ENCODE measurements around the gene PIK3C2A. TPM values are rescaled to one million over a fixed set of nuclear protein-coding genes. Genes with fewer than 3 reads are reported as not detected.

PIK3C2A gene
- total RNA-seq, 1 experiment from 2014 or later = 105 TPM

DNA sequence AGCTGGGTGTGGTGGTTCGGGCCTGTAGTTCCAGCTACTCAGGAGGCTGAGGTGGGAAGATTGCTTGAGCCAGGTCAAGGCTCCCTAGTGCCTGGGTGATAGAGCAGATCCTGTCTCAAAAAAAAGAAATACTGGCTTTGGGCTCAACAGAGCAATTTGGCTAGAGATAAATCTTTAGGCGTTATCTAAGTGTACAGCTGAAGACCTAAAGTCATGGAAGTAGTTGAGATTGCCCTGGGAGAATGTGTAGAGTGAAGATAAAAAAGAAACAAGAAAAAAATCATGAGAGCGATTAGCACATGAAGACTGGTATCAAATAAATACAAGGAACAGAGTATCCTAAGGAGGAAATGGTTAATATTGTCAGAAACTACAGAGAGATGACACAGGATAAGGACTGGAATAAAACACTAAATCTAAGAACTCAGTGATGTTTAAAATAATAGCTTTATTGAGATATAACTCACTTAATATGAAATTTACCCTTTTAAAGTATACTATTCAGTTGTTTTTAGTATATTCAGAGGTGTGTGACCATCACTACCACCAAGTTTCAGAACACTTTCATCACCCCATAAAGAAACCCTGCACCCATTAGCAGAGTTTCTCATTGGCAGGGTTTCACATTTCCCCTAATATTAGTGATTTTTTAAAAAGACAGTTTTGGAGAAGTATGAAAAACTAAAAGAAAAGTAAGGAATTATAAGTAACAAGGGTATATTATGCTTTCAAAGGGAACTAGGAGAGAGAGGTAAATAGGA, 20.7 kb downstream of the PIK3C2A start:
- Histone ChIP-seq H3K4me1 (replicated peaks) (no peaks in the 10 kb centered on the region), H3K27me3 (replicated peaks) (no peaks in the 10 kb centered on the region), H3K9me3 (replicated peaks) (no peaks in the 10 kb centered on the region), H3K4me3 (no peak overlapping the region), H3K36me3 (peaks cover 25% of the 10 kb centered on the region), H3K27ac (no peak overlapping the region)
- no peak for DNase-seq (ENCODE audit: low read depth in 1 of 2, low spot score in 2 of 2)

DNA sequence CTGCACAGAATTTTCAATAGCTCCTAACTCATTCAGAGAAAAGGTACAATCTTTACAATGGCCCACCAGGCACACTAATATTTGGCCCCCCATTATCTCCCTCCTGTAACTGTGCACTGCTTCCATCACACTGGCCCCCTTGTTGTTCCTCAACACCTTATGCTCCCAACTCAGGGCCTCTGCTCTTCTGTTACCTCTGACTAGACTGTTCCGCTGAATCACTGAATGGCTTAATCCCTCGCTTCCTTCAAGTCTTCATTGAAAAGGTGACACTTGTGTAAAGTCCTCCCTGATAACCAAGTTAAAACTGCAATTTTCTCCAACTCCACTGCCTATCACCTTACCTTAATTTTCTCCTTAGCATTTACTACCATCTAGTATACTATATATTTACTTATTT, 21.8 kb downstream of the PIK3C2A start:
- Histone ChIP-seq H3K36me3 (peaks cover 17% of the 10 kb centered on the region; the same call in 1 of the 2 replicates), H3K9me3 (replicated peaks) (no peaks in the 10 kb centered on the region), H3K27ac (no peak overlapping the region), H3K4me3 (no peak overlapping the region), H3K4me1 (replicated peaks) (no peaks in the 10 kb centered on the region), H3K27me3 (replicated peaks) (no peaks in the 10 kb centered on the region)
- DNase-seq (ENCODE audit: low read depth in 1 of 2, low spot score in 2 of 2) = no peak

DNA sequence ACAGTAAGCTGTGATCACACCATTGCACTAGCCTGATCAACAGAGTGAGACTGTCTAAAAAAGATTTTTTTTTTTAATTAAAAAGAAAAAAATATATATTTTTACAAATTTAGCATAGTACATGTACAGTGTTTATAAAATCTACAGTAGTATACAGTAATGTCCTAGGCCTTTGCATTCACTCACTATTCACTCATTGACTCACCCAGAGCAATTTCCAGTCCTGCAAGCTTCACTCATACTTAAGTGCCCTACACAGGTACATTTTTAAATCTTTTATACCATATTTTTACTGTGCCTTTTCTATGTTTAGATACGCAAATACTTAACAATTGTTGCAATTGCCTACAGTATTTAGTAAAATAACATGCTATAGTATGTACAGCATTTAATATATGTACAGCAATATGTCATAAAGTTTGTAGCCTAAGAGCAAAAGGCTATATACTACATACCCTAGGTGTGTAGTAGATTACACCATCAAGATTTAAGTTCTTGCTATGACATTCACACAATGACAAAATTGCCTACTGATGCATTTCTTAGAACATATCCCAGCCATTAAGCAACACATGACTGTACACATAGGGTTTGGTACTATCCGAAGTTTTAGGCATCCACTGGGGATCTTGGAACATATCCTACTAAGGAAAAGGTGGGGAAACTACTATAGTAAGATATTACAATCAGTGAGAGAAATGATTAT, 22.8 kb downstream of the PIK3C2A start:
- H3K4me3 ChIP-seq = no peak overlapping the region

DNA sequence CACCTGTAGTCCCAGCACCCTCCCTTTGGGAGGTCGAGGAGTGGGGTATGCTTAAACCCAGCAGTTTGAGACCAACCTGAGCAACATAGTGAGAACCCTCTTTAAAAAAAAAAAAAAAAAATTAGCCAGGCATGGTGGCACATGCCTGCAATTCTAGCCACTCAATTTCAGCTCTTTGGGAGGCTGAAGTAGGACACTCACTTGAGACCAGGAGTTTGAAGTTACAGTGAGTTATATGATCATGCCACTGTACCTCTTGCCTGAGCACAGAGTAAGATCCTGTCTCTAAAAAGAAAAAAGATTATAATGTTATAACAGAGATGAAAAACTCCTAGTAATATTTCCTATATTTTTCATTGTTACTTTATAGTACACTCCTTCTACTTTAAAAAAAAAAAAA, 23.9 kb downstream of the PIK3C2A start:
- DNase-seq (ENCODE audit: low read depth in 1 of 2, low spot score in 2 of 2) = no peak
- Histone ChIP-seq H3K4me3 (no peak overlapping the region), H3K9me3 (replicated peaks) (no peaks in the 10 kb centered on the region), H3K4me1 (replicated peaks) (no peaks in the 10 kb centered on the region), H3K27ac (no peak overlapping the region), H3K27me3 (replicated peaks) (no peaks in the 10 kb centered on the region), H3K36me3 (peaks cover 20% of the 10 kb centered on the region; the same call in 1 of the 2 replicates)

More for the DNA sequence above, 22.8 kb downstream of the PIK3C2A start:
- H3K36me3 ChIP-seq = peaks cover 17% of the 10 kb centered on the region; the same call in 1 of the 2 replicates
- no peaks in the 10 kb centered on the region for H3K9me3 ChIP-seq (replicated peaks)
- no peaks in the 10 kb centered on the region for H3K4me1 ChIP-seq (replicated peaks)
- no peaks in the 10 kb centered on the region for H3K27me3 ChIP-seq (replicated peaks)
- no peak for DNase-seq (ENCODE audit: low read depth in 1 of 2, low spot score in 2 of 2)
- no peak overlapping the region for H3K27ac ChIP-seq

DNA sequence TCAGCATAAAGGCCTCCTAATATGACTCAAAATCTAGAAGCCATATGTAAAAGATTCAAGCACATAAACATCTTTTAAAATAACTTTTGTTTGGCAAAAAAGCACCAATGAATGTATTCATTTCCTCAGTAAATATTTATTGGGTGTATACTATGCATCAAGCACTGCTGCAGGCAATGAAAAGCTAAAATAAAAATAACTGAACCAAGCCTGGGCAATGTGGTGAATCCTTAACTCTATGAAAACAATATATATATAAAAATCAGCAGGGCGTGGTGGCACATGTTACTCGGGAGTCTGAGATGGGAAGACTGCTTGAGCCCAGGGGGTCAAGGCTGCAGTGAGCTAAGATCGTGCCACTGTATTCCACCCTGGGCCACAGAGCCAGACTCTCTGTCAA, 27.8 kb downstream of the PIK3C2A start:
- H3K4me1 ChIP-seq (replicated peaks) = no peaks in the 10 kb centered on the region
- no peak overlapping the region for H3K27ac ChIP-seq
- no peaks in the 10 kb centered on the region for H3K27me3 ChIP-seq (replicated peaks)
- H3K9me3 ChIP-seq (replicated peaks) = no peaks in the 10 kb centered on the region
- H3K36me3 ChIP-seq = peaks cover 12% of the 10 kb centered on the region; the same call in 1 of the 2 replicates
- no peak overlapping the region for H3K4me3 ChIP-seq
- no peak for DNase-seq (ENCODE audit: low read depth in 1 of 2, low spot score in 2 of 2)

DNA sequence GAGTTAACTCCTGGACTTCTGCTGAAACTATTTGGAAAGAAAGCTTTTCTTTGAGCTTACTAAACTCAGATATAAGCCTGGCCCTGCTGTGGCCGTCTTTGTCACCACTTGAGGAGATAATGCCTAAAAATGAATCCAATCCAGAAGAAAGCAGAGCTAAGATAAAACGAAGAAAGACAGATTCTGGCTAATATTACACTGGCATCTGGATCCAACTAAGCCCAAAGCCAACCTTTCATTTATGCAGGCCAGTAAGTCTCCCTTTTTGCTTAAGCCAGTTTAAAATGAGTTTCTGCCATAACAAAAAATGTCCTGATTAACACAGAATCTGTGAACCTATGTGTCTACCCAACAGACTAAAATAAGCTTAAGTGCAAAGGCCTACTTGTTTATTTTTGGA, 34.5 kb downstream of the PIK3C2A start:
- Histone ChIP-seq H3K27me3 (replicated peaks) (no peaks in the 10 kb centered on the region), H3K36me3 (peaks cover 17% of the 10 kb centered on the region), H3K27ac (no peak overlapping the region), H3K4me1 (replicated peaks) (peaks cover 28% of the 10 kb centered on the region), H3K4me3 (no peak overlapping the region), H3K9me3 (replicated peaks) (no peaks in the 10 kb centered on the region)
- no peak for DNase-seq (ENCODE audit: low read depth in 1 of 2, low spot score in 2 of 2)

DNA sequence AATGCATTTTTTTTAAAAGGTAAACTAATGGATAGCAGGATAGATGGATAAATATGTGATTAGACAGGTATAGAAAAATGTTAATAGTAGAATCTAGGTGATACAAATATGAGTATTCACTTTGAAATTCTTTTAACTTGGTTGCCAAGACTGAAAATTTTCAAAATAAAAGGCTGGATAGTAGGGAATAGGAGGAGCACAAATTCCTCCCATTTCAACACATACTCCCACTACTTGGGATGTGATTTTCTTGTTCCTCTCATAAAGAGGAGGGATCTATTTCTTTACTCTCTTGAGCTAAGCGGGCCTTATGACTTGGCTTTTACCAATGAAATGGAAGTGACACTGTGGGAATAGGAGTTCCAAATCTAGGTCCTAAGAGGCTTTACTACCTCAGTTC, 35.9 kb downstream of the PIK3C2A start:
- peak overlapping the region; percentile 97 for H3K27ac ChIP-seq
- H3K4me1 ChIP-seq (replicated peaks) = peaks cover 28% of the 10 kb centered on the region
- no peak for DNase-seq (ENCODE audit: low read depth in 1 of 2, low spot score in 2 of 2)
- no peaks in the 10 kb centered on the region for H3K9me3 ChIP-seq (replicated peaks)
- H3K27me3 ChIP-seq (replicated peaks) = no peaks in the 10 kb centered on the region
- H3K4me3 ChIP-seq = no peak overlapping the region
- peaks cover 27% of the 10 kb centered on the region for H3K36me3 ChIP-seq

DNA sequence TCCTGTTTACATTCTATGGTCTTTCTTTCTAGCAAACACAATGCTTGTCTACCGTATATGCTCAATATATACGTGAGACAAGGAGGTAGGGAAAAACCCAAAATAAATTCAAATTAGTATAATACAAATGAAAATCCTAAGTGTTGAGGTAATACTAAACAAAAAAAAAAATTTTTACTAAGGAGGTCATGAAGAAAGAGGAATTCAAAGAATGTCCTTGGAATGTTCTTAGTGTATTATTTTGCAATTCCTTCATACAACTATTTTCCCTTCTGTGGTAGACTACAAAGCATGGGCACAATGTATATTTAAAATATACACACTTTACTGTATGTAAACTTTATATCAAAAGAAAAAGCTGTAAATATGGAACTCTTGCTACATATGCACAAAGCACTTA, 36.4 kb downstream of the PIK3C2A start:
- Histone ChIP-seq H3K27me3 (replicated peaks) (no peaks in the 10 kb centered on the region), H3K9me3 (replicated peaks) (no peaks in the 10 kb centered on the region), H3K36me3 (peaks cover 27% of the 10 kb centered on the region), H3K4me3 (no peak overlapping the region), H3K4me1 (replicated peaks) (peaks cover 28% of the 10 kb centered on the region), H3K27ac (peak overlapping the region; percentile 97)
- DNase-seq (ENCODE audit: low read depth in 1 of 2, low spot score in 2 of 2) = peak in 1 of 2 experiments; percentile 87

DNA sequence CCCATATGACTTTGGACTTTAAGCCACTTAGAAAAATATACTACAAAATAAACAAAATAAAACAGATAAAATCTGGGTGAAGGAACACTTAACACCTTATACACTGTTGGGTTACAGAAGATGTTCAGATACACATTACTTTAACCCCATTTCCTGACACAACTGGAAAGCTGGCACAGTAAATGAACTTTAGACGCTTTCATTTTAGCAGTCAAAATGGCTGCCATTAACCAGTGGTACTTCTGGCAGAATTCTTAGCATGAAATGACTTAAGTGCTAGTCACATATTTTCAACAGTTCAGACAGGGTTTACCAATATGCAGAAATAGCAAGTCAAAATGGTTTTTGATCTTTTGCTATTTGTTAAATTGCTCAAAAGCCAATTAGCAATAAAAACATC, 37.9 kb downstream of the PIK3C2A start:
- no peak for DNase-seq (ENCODE audit: low read depth in 1 of 2, low spot score in 2 of 2)
- H3K9me3 ChIP-seq (replicated peaks) = no peaks in the 10 kb centered on the region
- peaks cover 28% of the 10 kb centered on the region for H3K4me1 ChIP-seq (replicated peaks)
- no peaks in the 10 kb centered on the region for H3K27me3 ChIP-seq (replicated peaks)
- peak overlapping the region; percentile 97; the same call in 1 of the 2 replicates for H3K27ac ChIP-seq
- no peak overlapping the region for H3K4me3 ChIP-seq
- peaks cover 37% of the 10 kb centered on the region for H3K36me3 ChIP-seq

DNA sequence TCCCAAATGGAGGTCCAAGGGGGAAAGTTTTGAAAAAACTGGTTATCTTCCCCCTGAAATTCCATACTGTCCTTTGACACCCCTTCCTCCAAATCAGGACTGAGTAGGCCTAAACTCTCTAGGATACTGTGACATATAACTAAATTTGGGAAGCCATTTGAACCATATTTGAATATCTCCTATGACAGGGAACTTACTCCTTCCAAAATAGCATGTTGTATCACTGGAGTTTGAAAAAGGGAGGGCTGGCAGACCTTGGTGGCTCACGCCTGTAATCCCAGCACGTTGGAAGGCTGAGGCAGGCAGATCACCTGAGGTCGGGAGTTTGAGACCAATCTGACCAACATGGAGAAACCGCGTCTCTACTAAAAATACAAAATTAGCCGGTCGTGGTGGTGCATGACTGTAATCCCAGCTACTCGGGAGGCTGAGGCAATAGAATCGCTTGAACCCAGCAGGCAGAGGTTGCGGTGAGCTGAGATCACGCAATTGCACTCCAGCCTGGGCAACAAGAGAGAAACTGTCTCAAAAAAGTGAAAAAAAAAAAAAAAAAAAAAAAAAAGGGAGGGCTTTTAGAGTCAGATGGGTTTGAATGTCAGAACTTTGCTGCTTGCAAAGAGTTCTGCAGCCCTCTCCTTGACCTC, 42.4 kb downstream of the PIK3C2A start:
- no peaks in the 10 kb centered on the region; the same call in 1 of the 2 replicates for H3K4me1 ChIP-seq (replicated peaks)
- H3K36me3 ChIP-seq = peaks cover 40% of the 10 kb centered on the region
- DNase-seq (ENCODE audit: low read depth in 1 of 2, low spot score in 2 of 2) = no peak
- no peak overlapping the region for H3K27ac ChIP-seq
- H3K27me3 ChIP-seq (replicated peaks) = no peaks in the 10 kb centered on the region
- no peak overlapping the region for H3K4me3 ChIP-seq
- no peaks in the 10 kb centered on the region for H3K9me3 ChIP-seq (replicated peaks)

DNA sequence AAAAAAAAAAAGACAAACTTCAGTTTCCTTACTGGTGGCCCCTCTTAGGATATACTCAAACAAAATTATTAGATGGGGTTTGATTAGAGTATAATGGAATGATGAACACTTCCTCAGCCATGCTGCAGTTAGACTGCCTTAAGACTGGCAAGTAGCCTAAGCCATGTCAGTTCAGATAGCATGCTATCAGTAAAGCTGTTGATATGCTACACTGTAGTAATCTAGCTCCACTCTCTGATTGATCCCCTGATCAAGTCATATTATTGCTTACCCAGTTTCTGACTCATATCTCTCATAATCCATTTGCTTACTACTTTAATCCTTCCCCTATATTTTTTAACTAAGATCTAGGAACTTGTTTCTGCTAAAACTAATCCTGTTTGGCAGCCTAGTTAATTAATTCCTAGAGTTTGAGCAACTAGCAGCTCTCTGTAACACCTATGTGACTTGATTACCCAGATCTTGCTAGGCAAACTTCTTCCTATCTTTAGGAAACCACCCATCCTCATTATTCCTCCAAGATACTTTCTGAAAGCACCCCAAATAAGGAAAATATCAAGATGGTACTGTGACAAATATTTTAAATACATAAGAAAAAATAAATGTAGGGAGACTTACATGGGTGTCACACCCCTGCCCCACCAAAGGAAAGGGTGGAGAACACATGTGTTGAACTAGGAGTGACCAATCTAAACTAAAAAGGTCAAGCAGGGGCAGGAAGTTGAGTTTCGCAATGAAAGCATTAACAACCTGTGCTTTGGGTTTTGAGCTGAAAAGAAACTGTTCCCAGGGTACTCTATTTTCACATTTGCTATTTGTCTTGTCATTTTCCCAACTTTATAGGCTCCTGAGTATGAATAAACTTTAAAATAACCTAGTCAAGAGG, 43.2 kb downstream of the PIK3C2A start:
- peaks cover 44% of the 10 kb centered on the region for H3K36me3 ChIP-seq
- no peak overlapping the region for H3K4me3 ChIP-seq
- no peak for DNase-seq (ENCODE audit: low read depth in 1 of 2, low spot score in 2 of 2)
- no peak overlapping the region for H3K27ac ChIP-seq
- no peaks in the 10 kb centered on the region; the same call in 1 of the 2 replicates for H3K4me1 ChIP-seq (replicated peaks)
- H3K27me3 ChIP-seq (replicated peaks) = no peaks in the 10 kb centered on the region
- no peaks in the 10 kb centered on the region for H3K9me3 ChIP-seq (replicated peaks)

DNA sequence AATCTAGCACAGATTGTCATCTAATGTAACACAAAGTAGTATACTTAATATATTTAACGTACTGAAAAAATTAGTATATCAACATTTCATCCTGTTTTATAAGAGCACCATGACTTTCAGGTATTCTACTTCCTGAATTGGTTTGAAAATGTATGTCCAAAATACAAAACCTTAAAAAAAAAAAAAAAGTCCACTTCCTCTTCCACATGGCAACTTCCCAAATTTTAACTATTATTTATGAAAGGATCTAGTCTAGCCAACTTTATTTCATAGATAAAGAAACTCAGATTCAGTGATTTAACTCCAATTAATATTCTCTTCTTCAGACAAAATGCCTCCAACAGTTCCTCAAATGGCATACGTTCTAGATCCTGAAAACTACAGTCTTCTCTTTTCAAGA, 44.0 kb downstream of the PIK3C2A start:
- Histone ChIP-seq H3K36me3 (peaks cover 41% of the 10 kb centered on the region), H3K4me1 (replicated peaks) (no peaks in the 10 kb centered on the region), H3K27me3 (replicated peaks) (no peaks in the 10 kb centered on the region), H3K9me3 (replicated peaks) (no peaks in the 10 kb centered on the region), H3K4me3 (no peak overlapping the region), H3K27ac (no peak overlapping the region)
- no peak for DNase-seq (ENCODE audit: low read depth in 1 of 2, low spot score in 2 of 2)

DNA sequence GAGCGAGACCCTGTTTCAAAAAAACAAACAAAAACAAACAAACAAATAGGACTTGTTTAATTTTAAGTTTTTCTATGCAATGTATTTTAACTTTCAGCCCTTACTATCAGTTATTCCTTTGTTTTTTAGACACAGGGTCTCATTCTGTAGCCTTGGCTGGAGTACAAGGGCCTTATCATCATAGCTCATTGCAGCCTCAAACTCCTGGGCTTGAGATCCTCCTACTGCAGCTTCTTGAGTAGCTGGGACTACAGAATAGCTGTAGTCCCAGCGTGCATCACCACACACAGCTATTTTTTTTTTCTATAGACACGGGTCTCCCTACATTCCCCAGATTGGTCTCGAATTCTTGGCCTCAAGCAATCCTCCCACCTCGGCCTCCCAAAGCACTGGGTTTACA, 44.5 kb downstream of the PIK3C2A start:
- peaks cover 40% of the 10 kb centered on the region for H3K36me3 ChIP-seq

More for the DNA sequence above, 44.5 kb downstream of the PIK3C2A start:
- H3K4me3 ChIP-seq = no peak overlapping the region
- no peaks in the 10 kb centered on the region for H3K4me1 ChIP-seq (replicated peaks)
- H3K27me3 ChIP-seq (replicated peaks) = no peaks in the 10 kb centered on the region
- H3K9me3 ChIP-seq (replicated peaks) = no peaks in the 10 kb centered on the region
- no peak for DNase-seq (ENCODE audit: low read depth in 1 of 2, low spot score in 2 of 2)
- H3K27ac ChIP-seq = no peak overlapping the region

All from SJSA1 (cell line).